Karpas-422 (cell line): ENCODE measurements around the gene RHOBTB1. TPM values are rescaled to one million over a fixed set of nuclear protein-coding genes. Genes with fewer than 3 reads are reported as not detected.

Source experiments
- DNase-seq: peaks from one replicate; pipeline ENCODE4 v3.0.0-alpha.2; 2015
- H2AFZ ChIP-seq: fragments of 200-600 bp; sonication (generic); 2 replicates; pipeline ENCODE4 v1.6.1; 2014; ENCODE audit warnings: antibody characterized with exemption, low read length, mixed read lengths
- H3K27ac ChIP-seq: fragments of 200-600 bp; sonication (generic); 2 replicates; pipeline ENCODE4 v1.5.1; 2014; ENCODE audit warnings: mild to moderate bottlenecking, low read length, moderate library complexity
- H3K27me3 ChIP-seq: fragments of 200-600 bp; sonication (generic); 2 replicates; pipeline ENCODE4 v1.6.1; 2014; ENCODE audit warnings: low read length, mixed read lengths
- H3K36me3 ChIP-seq: fragments of 200-600 bp; sonication (generic); 2 replicates; pipeline ENCODE4 v1.6.1; 2014; ENCODE audit warnings: low read length, mixed read lengths; ENCODE audit not compliant: insufficient read depth
- H3K4me1 ChIP-seq: fragments of 200-600 bp; sonication (generic); 2 replicates; pipeline ENCODE4 v1.6.1; 2014; ENCODE audit warnings: mild to moderate bottlenecking, low read length, mixed read lengths
- H3K4me2 ChIP-seq: fragments of 200-600 bp; sonication (generic); 2 replicates; pipeline ENCODE4 v1.6.1; 2014; ENCODE audit warnings: low read length, low read depth, mild to moderate bottlenecking; ENCODE audit not compliant: poor library complexity, severe bottlenecking
- H3K4me3 ChIP-seq: fragments of 200-600 bp; sonication (generic); 2 replicates; pipeline ENCODE4 v1.5.1; 2014; ENCODE audit warnings: mild to moderate bottlenecking, antibody characterized with exemption, low read length, mixed read lengths
- H3K79me2 ChIP-seq: fragments of 200-600 bp; sonication (generic); 2 replicates; pipeline ENCODE4 v1.6.1; 2014; ENCODE audit warnings: mild to moderate bottlenecking, low read length, mixed read lengths
- H3K9ac ChIP-seq: fragments of 200-600 bp; sonication (generic); 2 replicates; pipeline ENCODE4 v1.6.0; 2014; ENCODE audit warnings: low read length
- H3K9me2 ChIP-seq: fragments of 200-600 bp; sonication (generic), shearing (Covaris generic); replicated peaks from 2 replicates; pipeline ENCODE4 v1.6.0; 2014; ENCODE audit warnings: mild to moderate bottlenecking, low read length, moderate library complexity; ENCODE audit not compliant: insufficient read depth
- H3K9me3 ChIP-seq: fragments of 300-700, 200-600 bp; sonication (generic); 2 replicates; pipeline ENCODE4 v1.6.1; 2014; ENCODE audit warnings: low read length, mixed read lengths
- H4K20me1 ChIP-seq: fragments of 200-600 bp; sonication (generic); 2 replicates; pipeline ENCODE4 v1.6.1; 2014; ENCODE audit warnings: mild to moderate bottlenecking, antibody characterized with exemption, low read length, low read depth; ENCODE audit not compliant: insufficient read depth
- total RNA-seq: library from RNA; depleted of rRNA; stranded (reverse); fragments of >200 nt; shearing (Covaris generic); gene quantifications from 2 replicates; pipeline ENCODE4 v1.2.3, GENCODE V29; 2014; ENCODE audit warnings: low replicate concordance

RHOBTB1 gene
- total RNA-seq, 1 experiment from 2014 or later = not detected

- Histone ChIP-seq H3K4me3 (no peak overlapping the region), H3K9me3 (no peaks in the 10 kb centered on the region), H3K9ac (no peak overlapping the region), H3K27me3 (no peaks in the 10 kb centered on the region), H4K20me1 (no peaks in the 10 kb centered on the region), H3K27ac (no peak overlapping the region), H3K36me3 (no peaks in the 10 kb centered on the region), H3K9me2 (no peaks in the 10 kb centered on the region), H3K4me2 (no peak overlapping the region), H3K4me1 (no peaks in the 10 kb centered on the region), H2AFZ (no peak overlapping the region), H3K79me2 (no peaks in the 10 kb centered on the region)
- DNase-seq = no peak
Measured at GRCh38 chr10:60970526-60970925, 26.5 kb upstream of the RHOBTB1 start.

DNA sequence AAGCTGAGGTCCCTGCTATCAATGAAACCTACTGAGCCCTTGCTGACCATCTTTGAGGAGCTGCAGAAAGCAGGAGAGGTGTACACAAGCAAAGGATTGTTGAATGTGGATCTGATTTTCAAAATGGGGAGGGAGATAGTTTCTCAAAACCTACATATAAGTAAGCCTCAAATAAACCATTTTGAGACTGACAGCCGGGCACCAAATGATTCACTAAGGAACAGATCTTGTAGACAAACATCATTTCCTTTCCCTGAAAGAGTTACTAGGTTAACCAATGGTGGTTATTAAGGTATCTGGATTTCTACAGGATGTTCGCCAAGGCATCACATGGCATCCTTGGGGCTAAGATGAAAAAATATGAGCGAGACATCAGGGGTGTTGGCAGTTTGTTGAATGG, 24.5 kb upstream of the RHOBTB1 start:
- Histone ChIP-seq H3K9me3 (no peaks in the 10 kb centered on the region), H3K79me2 (no peaks in the 10 kb centered on the region), H3K9me2 (no peaks in the 10 kb centered on the region), H3K9ac (no peak overlapping the region), H3K27me3 (no peaks in the 10 kb centered on the region), H3K4me1 (no peaks in the 10 kb centered on the region), H4K20me1 (no peaks in the 10 kb centered on the region), H3K4me3 (no peak overlapping the region), H3K4me2 (no peak overlapping the region), H3K36me3 (no peaks in the 10 kb centered on the region), H2AFZ (no peak overlapping the region), H3K27ac (no peak overlapping the region)
- no peak for DNase-seq

DNA sequence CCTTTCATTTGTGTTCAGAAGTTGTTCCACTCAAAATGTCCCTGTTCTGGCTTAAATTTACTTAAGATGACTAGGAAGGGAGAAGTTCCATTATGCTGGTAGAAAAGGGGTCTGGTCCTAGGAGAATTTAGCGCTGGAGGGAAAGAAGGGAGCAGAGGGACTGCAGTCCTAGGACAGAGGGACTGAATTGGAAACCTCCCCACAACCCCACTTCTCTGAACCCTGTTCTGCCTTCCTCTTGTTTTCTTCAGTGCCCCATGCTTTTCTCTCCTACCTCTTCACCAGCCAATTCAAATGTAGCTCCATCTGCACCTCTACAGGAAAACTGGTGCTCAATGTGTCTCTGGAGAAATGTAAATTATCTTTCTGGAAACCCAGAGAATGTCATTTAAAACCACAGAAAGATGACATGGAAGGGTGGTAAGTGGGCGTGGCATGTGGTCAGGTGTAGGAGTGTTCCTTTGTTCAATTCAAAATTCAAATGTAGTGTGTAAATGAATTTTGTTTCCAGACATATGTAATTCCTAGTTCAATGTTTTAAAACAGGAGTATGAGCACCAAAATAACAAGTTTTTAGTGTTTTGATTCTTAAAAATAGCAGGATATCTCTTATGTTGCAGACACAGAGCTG, 24.0 kb upstream of the RHOBTB1 start:
- DNase-seq = no peak
- H3K4me3 ChIP-seq = no peak overlapping the region

GRCh38 chr10:60967260-60967659, 23.3 kb upstream of the RHOBTB1 start:
- no peaks in the 10 kb centered on the region for H3K27me3 ChIP-seq
- H3K79me2 ChIP-seq = no peaks in the 10 kb centered on the region
- H3K27ac ChIP-seq = no peak overlapping the region
- no peaks in the 10 kb centered on the region for H3K4me1 ChIP-seq
- no peak overlapping the region for H3K4me2 ChIP-seq
- no peaks in the 10 kb centered on the region for H3K9me3 ChIP-seq
- H2AFZ ChIP-seq = no peak overlapping the region
- H3K36me3 ChIP-seq = no peaks in the 10 kb centered on the region
- no peaks in the 10 kb centered on the region for H3K9me2 ChIP-seq
- H3K9ac ChIP-seq = no peak overlapping the region
- H3K4me3 ChIP-seq = no peak overlapping the region
- H4K20me1 ChIP-seq = no peaks in the 10 kb centered on the region
- DNase-seq = no peak

More for the DNA sequence above, 24.0 kb upstream of the RHOBTB1 start:
- no peak overlapping the region for H3K4me2 ChIP-seq
- H3K79me2 ChIP-seq = no peaks in the 10 kb centered on the region
- no peaks in the 10 kb centered on the region for H3K27me3 ChIP-seq
- no peaks in the 10 kb centered on the region for H3K4me1 ChIP-seq
- H3K9ac ChIP-seq = no peak overlapping the region
- no peaks in the 10 kb centered on the region for H4K20me1 ChIP-seq
- no peaks in the 10 kb centered on the region for H3K9me2 ChIP-seq
- H3K9me3 ChIP-seq = no peaks in the 10 kb centered on the region
- no peaks in the 10 kb centered on the region for H3K36me3 ChIP-seq
- H3K27ac ChIP-seq = no peak overlapping the region
- H2AFZ ChIP-seq = no peak overlapping the region

DNA sequence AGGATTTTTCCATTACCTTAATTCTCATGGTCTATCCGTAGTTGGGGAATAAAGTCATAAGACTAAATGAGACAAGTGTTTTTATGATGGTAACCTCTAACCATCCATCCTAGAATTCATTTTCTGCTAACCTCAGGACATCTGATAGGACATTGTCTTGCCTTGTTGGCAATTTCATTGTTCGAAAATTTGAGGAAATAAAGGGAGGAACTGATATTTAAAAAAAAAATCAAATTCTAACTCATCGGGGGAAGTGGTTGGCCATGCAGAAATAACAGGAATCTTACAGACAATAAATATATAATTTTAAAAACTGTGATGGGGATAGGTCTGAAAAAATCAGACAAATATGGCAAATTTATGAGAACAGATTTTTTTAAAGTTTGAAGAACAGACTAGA, 21.7 kb upstream of the RHOBTB1 start:
- no peak overlapping the region for H3K9ac ChIP-seq
- H3K9me2 ChIP-seq = no peaks in the 10 kb centered on the region
- DNase-seq = no peak
- no peaks in the 10 kb centered on the region for H3K27me3 ChIP-seq
- H3K27ac ChIP-seq = no peak overlapping the region
- peaks cover 6% of the 10 kb centered on the region for H3K4me1 ChIP-seq
- no peaks in the 10 kb centered on the region for H3K79me2 ChIP-seq
- no peak overlapping the region for H3K4me3 ChIP-seq
- no peaks in the 10 kb centered on the region for H3K9me3 ChIP-seq
- no peak overlapping the region for H3K4me2 ChIP-seq
- no peaks in the 10 kb centered on the region for H4K20me1 ChIP-seq
- no peak overlapping the region for H2AFZ ChIP-seq
- no peaks in the 10 kb centered on the region for H3K36me3 ChIP-seq

DNA sequence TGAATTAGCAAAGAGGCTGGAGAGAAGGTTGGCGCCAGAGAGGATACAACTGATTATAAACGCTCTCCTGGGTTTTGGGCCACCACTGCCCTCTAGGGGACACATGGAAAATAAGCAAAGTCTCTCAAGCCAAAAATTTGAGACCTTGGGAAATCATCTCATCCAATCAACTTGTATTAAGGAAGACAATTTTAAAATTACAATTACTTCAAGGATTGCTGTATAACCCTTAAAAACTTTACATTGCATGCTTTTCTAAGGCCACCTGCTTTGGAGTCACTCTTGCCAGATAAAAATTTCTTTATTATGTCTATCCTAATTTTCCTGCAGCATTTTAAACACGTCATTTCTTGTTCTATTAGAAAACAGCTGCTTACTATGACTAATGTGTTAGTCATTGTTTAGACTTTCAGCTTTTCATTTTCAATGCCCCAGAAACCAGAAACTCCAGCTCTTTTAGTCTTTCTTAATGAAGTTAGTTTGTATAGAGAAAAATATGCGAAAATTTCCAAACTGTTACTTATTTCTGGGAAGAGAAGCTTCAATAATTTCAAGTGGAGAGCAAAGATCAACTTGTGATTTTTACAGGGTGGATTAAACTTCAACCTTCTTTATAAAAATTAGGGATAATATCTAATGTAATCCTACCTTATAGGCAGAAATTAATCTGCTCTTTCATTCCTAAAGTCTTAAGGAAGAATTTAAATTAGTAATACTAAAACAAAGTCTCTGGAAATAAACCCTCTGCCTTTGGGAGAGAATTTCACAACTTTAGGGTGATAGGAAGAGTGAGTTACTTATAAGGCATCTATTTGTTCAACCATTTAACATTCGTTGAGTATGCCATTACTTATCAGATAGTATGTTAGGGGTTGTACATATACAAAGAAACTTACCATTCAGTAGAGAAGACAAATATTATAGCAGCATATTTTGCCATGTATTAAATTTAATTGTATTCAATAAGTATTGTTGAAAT, 20.6 kb upstream of the RHOBTB1 start:
- H3K9me2 ChIP-seq = no peaks in the 10 kb centered on the region
- no peak overlapping the region for H3K27ac ChIP-seq
- H3K36me3 ChIP-seq = no peaks in the 10 kb centered on the region
- no peaks in the 10 kb centered on the region for H3K79me2 ChIP-seq
- DNase-seq = peak; percentile 77
- H3K4me3 ChIP-seq = no peak overlapping the region
- H3K4me1 ChIP-seq = peaks cover 6% of the 10 kb centered on the region
- no peaks in the 10 kb centered on the region for H3K27me3 ChIP-seq
- no peaks in the 10 kb centered on the region for H3K9me3 ChIP-seq
- H4K20me1 ChIP-seq = no peaks in the 10 kb centered on the region
- no peak overlapping the region for H3K4me2 ChIP-seq
- no peak overlapping the region for H3K9ac ChIP-seq
- no peak overlapping the region for H2AFZ ChIP-seq

- no peaks in the 10 kb centered on the region for H3K9me2 ChIP-seq
- H3K4me3 ChIP-seq = no peak overlapping the region
- H3K4me1 ChIP-seq = peaks cover 6% of the 10 kb centered on the region
- H4K20me1 ChIP-seq = no peaks in the 10 kb centered on the region
- no peak overlapping the region for H3K9ac ChIP-seq
- no peaks in the 10 kb centered on the region for H3K27me3 ChIP-seq
- H3K27ac ChIP-seq = no peak overlapping the region
- H3K36me3 ChIP-seq = no peaks in the 10 kb centered on the region
- no peak overlapping the region for H2AFZ ChIP-seq
- H3K4me2 ChIP-seq = no peak overlapping the region
- no peaks in the 10 kb centered on the region for H3K79me2 ChIP-seq
- H3K9me3 ChIP-seq = no peaks in the 10 kb centered on the region
- no peak for DNase-seq
Measured at GRCh38 chr10:60963441-60964256, 19.7 kb upstream of the RHOBTB1 start.

DNA sequence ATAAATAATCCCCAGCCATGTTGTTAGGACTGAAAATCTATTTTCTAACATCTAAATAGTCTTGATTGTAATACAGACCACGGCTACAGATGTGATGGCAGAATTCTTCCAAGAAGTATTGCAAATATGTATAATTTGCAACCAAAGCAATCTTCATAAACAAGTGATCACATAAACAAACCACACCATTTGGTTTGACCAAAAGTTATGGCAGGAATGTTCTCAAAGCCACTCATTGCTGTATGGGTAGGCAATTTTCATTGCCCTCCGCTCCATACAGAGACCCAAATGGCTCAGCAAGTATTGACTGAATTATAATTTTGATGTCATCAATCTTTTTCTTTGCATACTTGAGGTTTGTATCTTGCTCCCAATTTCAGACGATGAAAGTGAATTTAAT, 19.0 kb upstream of the RHOBTB1 start:
- Histone ChIP-seq H3K4me2 (no peak overlapping the region), H3K4me3 (no peak overlapping the region), H3K9me2 (no peaks in the 10 kb centered on the region), H3K9ac (no peak overlapping the region), H3K27me3 (no peaks in the 10 kb centered on the region), H3K36me3 (no peaks in the 10 kb centered on the region), H3K9me3 (no peaks in the 10 kb centered on the region), H3K27ac (no peak overlapping the region), H2AFZ (no peak overlapping the region), H3K79me2 (no peaks in the 10 kb centered on the region), H4K20me1 (no peaks in the 10 kb centered on the region), H3K4me1 (peaks cover 6% of the 10 kb centered on the region)
- no peak for DNase-seq
